SK-N-SH (cell line): Measurements from ENCODE around the gene PLEKHA6. TPM values are rescaled to one million over a fixed set of nuclear protein-coding genes. Genes with fewer than 3 reads are reported as not detected.

ENCODE experiments used
- CTCF ChIA-PET: fragments of 300-600, 350-600 bp; formaldehyde crosslinking; extraction: SDS; loops from one replicate; lab custom pipeline; 2021; lab: Yijun Ruan, JAX
- POLR2A ChIA-PET: fragments of 350-600 bp; sonication (Branson Sonifier 250); formaldehyde crosslinking; extraction: SDS; loops from one replicate; lab custom pipeline; 2020; ENCODE audit warnings: antibody characterized with exemption, inconsistent platforms; lab: Yijun Ruan, JAX
- DNase-seq: peaks from one replicate; pipeline ENCODE4 v3.0.0; 2012
- H2AFZ ChIP-seq: fragments of 200-600 bp; sonication (generic); 2 replicates; pipeline ENCODE4 v1.8.1; 2016; ENCODE audit warnings: antibody characterized with exemption, mild to moderate bottlenecking, low read depth
- H3F3A ChIP-seq: fragments of 200-600 bp; sonication (generic); replicated peaks from 2 replicates; pipeline ENCODE3; 2016; ENCODE audit warnings: antibody characterized with exemption, mild to moderate bottlenecking; ENCODE audit not compliant: insufficient read depth
- H3K27ac ChIP-seq, 2 experiments: fragments of 200-500 bp in 1 of 2; fragments of 200-600 bp in 1 of 2; sonication (Bioruptor generic) in 1 of 2; sonication (generic), shearing (Covaris generic) in 1 of 2; 2 replicates each; pipeline versions ENCODE4 v1.5.1 to v1.6.1; 2014 to 2016; ENCODE audit warnings: low read depth in 2 of 2, inconsistent platforms in 1 of 2, low read length in 1 of 2, mild to moderate bottlenecking in 1 of 2, mixed read lengths in 1 of 2
- H3K27me3 ChIP-seq: fragments of 200-600 bp; sonication (generic), shearing (Covaris generic); 2 replicates; pipeline ENCODE4 v1.6.1; 2016; ENCODE audit warnings: mixed run types; ENCODE audit not compliant: insufficient read depth
- H3K36me3 ChIP-seq, 2 experiments: fragments of 200-500 bp in 1 of 2; fragments of 200-600 bp in 1 of 2; sonication (Bioruptor generic) in 1 of 2; sonication (generic) in 1 of 2; replicated peaks in 1 of 2; 2 replicates each; pipeline versions ENCODE3 to v1.5.1; 2014 to 2016; ENCODE audit warnings: low read length in 1 of 2, mild to moderate bottlenecking in 1 of 2; ENCODE audit not compliant: insufficient read depth in 2 of 2, control insufficient read depth in 1 of 2
- H3K4me1 ChIP-seq, 2 experiments: fragments of 200-500 bp in 1 of 2; fragments of 200-600 bp in 1 of 2; sonication (Bioruptor generic) in 1 of 2; sonication (generic), shearing (Covaris generic) in 1 of 2; 2 replicates each; pipeline versions ENCODE4 v1.5.1 to v1.6.1; 2014 to 2016; ENCODE audit warnings: low read depth in 1 of 2, low read length in 1 of 2, mixed run types in 1 of 2; ENCODE audit not compliant: insufficient read depth in 2 of 2, control insufficient read depth in 1 of 2
- H3K4me2 ChIP-seq: fragments of 200-600 bp; sonication (generic), shearing (Covaris generic); 2 replicates; pipeline ENCODE4 v1.6.1; 2017; ENCODE audit warnings: mixed run types
- H3K4me3 ChIP-seq, 2 experiments: fragments of 200-500 bp in 1 of 2; fragments of 200-600 bp in 1 of 2; sonication (Bioruptor generic) in 1 of 2; sonication (generic), shearing (Covaris generic) in 1 of 2; 2 replicates each; pipeline versions ENCODE4 v1.5.1 to v1.8.1; 2014 to 2016; ENCODE audit warnings: low read depth in 2 of 2, inconsistent platforms in 1 of 2, low read length in 1 of 2, mild to moderate bottlenecking in 1 of 2, mixed read lengths in 1 of 2, moderate library complexity in 1 of 2
- H3K79me2 ChIP-seq: fragments of 200-600 bp; sonication (generic); 2 replicates; pipeline ENCODE4 v1.8.1; 2017; ENCODE audit warnings: mild to moderate bottlenecking; ENCODE audit not compliant: insufficient read depth
- H3K9ac ChIP-seq: fragments of 200-600 bp; sonication (generic); 2 replicates; pipeline ENCODE4 v1.6.1; 2017; ENCODE audit warnings: mixed run types
- H3K9me2 ChIP-seq: fragments of 200-600 bp; sonication (generic); 2 replicates; pipeline ENCODE4 v1.6.1; 2017; ENCODE audit warnings: mixed run types
- H3K9me3 ChIP-seq: fragments of 200-600 bp; sonication (generic); 2 replicates; pipeline ENCODE4 v1.6.1; 2017; ENCODE audit warnings: mixed run types, mild to moderate bottlenecking, moderate library complexity
- H4K20me1 ChIP-seq: fragments of 200-600 bp; sonication (generic); 2 replicates; pipeline ENCODE4 v1.6.1; 2017; ENCODE audit warnings: mild to moderate bottlenecking, mixed run types; ENCODE audit not compliant: insufficient read depth
- FOSL2 ChIP-seq: IDR thresholded peaks from 2 replicates; pipeline ENCODE4 v1.4.0; 2012; ENCODE audit warnings: low read depth, mild to moderate bottlenecking, moderate library complexity, borderline replicate concordance
- FOXJ3 ChIP-seq: sonication (generic); formaldehyde crosslinking; IDR thresholded peaks from 2 replicates; pipeline ENCODE4 v1.5.1; 2020; ENCODE audit warnings: mild to moderate bottlenecking, missing genetic modification reagents
- FOXM1 ChIP-seq: IDR thresholded peaks from 2 replicates; pipeline ENCODE4 v1.4.0; 2012; ENCODE audit warnings: low read depth, mild to moderate bottlenecking
- JUND ChIP-seq: IDR thresholded peaks from 2 replicates; pipeline ENCODE4 v1.4.0; 2012
- MEF2A ChIP-seq: IDR thresholded peaks from 2 replicates; pipeline ENCODE4 v1.4.0; 2012; ENCODE audit warnings: low read depth, borderline replicate concordance
- MXI1 ChIP-seq: IDR thresholded peaks from 2 replicates; pipeline ENCODE4 v1.6.1; 2012; ENCODE audit warnings: mild to moderate bottlenecking, low read depth, low read length, improper control_type of control experiment
- NFIC ChIP-seq: IDR thresholded peaks from 2 replicates; pipeline ENCODE4 v1.4.0; 2012; ENCODE audit warnings: borderline replicate concordance
- POLR2AphosphoS5 ChIP-seq: IDR thresholded peaks from 2 replicates; pipeline ENCODE4 v1.6.1; 2012; ENCODE audit warnings: low read depth, low read length
- RCOR1 ChIP-seq: fragments of 150-350 bp; IDR thresholded peaks from 2 replicates; pipeline ENCODE4 v1.6.1; 2017; ENCODE audit warnings: antibody characterized with exemption, low read length
- RFX5 ChIP-seq: IDR thresholded peaks from 2 replicates; pipeline ENCODE4 v1.6.1; 2012; ENCODE audit warnings: mild to moderate bottlenecking, improper control_type of control experiment, low read length
- RXRA ChIP-seq: IDR thresholded peaks from 2 replicates; pipeline ENCODE4 v1.4.0; 2012; ENCODE audit warnings: low read depth, mild to moderate bottlenecking, borderline replicate concordance
- SIN3A ChIP-seq: IDR thresholded peaks from 2 replicates; pipeline ENCODE4 v1.6.1; 2012; ENCODE audit warnings: low read depth, mild to moderate bottlenecking, low read length, moderate library complexity, borderline replicate concordance
- TAF1 ChIP-seq: IDR thresholded peaks from 2 replicates; pipeline ENCODE4 v1.6.1; 2012; ENCODE audit warnings: low read depth, mild to moderate bottlenecking, low read length, moderate library complexity, borderline replicate concordance
- TCF12 ChIP-seq: IDR thresholded peaks from 2 replicates; pipeline ENCODE4 v1.4.0; 2012
- TEAD4 ChIP-seq: IDR thresholded peaks from 2 replicates; pipeline ENCODE4 v1.4.0; 2012; ENCODE audit warnings: mild to moderate bottlenecking, borderline replicate concordance; ENCODE audit not compliant: insufficient read depth
- WGBS: methylation state at CpG from one replicate; pipeline ENCODE4 v1.1.6; 2017; ENCODE audit warnings: low lambda C conversion rate; 5-methylcytosine and 5-hydroxymethylcytosine counted together
- polyA plus RNA-seq, 3 experiments: library from polyadenylated mRNA; depleted of rRNA; stranded (reverse); fragments of >200 nt; gene quantifications; 2 replicates each; pipeline ENCODE4 v1.2.3, GENCODE V29; 2012
- TF ChIP-seq, protein P1 (sequence below): fragments of 200-600 bp; sonication (generic); IDR thresholded peaks from 2 replicates; pipeline ENCODE4 v1.6.1; 2017; ENCODE audit warnings: antibody characterized with exemption, mild to moderate bottlenecking, moderate library complexity
- TF ChIP-seq, protein P2 (sequence below): IDR thresholded peaks from 2 replicates; pipeline ENCODE4 v1.4.0; 2012; ENCODE audit warnings: low read depth
- TF ChIP-seq, protein P3 (sequence below): IDR thresholded peaks from 2 replicates; pipeline ENCODE4 v1.4.0; 2012; ENCODE audit warnings: low read depth, borderline replicate concordance
- TF ChIP-seq, protein P4 (sequence below): IDR thresholded peaks from 2 replicates; pipeline ENCODE4 v1.6.1; 2012; ENCODE audit warnings: mild to moderate bottlenecking, low read depth, low read length, moderate library complexity
- TF ChIP-seq, protein P5 (sequence below): fragments of 150-350 bp; IDR thresholded peaks from 2 replicates; pipeline ENCODE4 v1.6.1; 2017; ENCODE audit warnings: antibody characterized with exemption, low read length, low read depth, borderline replicate concordance

Gene PLEKHA6
- polyA plus RNA-seq, 1 of the 3 experiments (the other 2 are of a cell fraction), result 1.2 TPM

DNA sequence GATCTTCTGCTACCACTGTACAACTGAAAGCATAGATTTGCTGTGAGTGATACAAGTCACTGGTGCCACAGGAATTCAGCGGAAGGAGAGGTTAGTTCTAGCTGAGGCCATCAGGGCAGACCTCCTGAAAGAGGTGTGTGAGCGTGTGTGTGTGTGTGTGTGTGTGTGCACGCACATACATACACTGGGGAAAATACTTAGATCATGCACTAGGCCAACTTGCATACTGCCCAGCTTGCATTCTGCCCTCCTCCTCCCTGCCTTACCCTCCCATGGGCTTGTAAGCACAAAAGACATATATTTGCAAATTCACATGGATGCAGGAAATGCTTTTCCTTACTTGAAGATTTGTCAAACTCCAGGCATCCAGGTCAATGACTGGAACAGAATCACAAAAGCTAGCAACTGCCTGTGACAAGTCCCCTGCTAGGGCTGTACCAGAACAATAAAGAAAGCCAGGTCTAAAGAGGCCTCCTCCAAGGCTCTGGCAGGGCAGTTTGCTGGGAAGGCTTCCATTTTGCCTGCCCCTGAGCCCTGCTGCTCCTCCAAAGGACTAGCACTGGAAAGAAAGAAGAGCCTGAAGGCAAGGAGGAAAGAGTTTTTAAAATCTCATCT lies 23.2 kb downstream of the PLEKHA6 start (continued):
- no peak for TF ChIP-seq TAF1
- TF ChIP-seq, protein P1, sequence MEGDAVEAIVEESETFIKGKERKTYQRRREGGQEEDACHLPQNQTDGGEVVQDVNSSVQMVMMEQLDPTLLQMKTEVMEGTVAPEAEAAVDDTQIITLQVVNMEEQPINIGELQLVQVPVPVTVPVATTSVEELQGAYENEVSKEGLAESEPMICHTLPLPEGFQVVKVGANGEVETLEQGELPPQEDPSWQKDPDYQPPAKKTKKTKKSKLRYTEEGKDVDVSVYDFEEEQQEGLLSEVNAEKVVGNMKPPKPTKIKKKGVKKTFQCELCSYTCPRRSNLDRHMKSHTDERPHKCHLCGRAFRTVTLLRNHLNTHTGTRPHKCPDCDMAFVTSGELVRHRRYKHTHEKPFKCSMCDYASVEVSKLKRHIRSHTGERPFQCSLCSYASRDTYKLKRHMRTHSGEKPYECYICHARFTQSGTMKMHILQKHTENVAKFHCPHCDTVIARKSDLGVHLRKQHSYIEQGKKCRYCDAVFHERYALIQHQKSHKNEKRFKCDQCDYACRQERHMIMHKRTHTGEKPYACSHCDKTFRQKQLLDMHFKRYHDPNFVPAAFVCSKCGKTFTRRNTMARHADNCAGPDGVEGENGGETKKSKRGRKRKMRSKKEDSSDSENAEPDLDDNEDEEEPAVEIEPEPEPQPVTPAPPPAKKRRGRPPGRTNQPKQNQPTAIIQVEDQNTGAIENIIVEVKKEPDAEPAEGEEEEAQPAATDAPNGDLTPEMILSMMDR, result no peak
- TF ChIP-seq SIN3A, result no peak
- TF ChIP-seq FOXM1, result no peak

DNA sequence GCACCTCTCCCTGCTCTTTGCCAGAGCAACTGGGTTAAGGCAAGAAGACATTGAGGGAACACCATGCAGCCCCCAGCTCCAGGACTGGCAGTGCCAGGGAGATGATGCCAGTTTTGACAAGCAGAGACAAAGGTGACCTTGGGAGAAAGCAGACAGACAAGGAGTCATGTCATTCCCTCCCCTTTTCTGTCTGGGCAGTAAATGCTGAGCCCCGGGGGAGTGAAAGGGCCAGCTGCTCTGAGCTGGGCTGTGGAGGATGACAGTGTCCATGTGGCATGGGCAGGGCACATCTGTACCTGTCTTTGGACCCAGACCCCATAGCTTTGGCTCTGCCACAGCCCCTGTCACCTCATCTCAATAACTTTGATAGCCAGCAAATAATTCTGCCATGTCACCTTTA lies 24.2 kb downstream of the PLEKHA6 start:
- ChIA-PET POLR2A (interaction anchor here (0.9 to 4.2 kb wide), 8 partner anchors 8 to 51 kb away, joined by 3 to 24 read pairs (median 5); partner anchors contain the start of gene PLEKHA6), CTCF (interaction anchor here (1.0 to 1.9 kb wide), 5 partner anchors 12 to 52 kb away, joined by 3 to 6 read pairs (median 4); no protein-coding TSS in a partner anchor)
- DNase-seq, result peak; percentile 68
- Histone ChIP-seq H3F3A (no peaks in the 10 kb centered on the region), H4K20me1 (no peaks in the 10 kb centered on the region), H3K4me2 (peak overlapping the region; percentile 66), H3K9me3 (no peaks in the 10 kb centered on the region), H2AFZ (no peak overlapping the region), H3K79me2 (no peaks in the 10 kb centered on the region), H3K4me3 (no peak overlapping the region), H3K4me1 (peaks cover 0 to 84% of the 10 kb centered on the region in 2 experiments; a peak in 2 of 4 replicates), H3K27me3 (no peaks in the 10 kb centered on the region; the same call in 1 of the 2 replicates), H3K27ac (peak overlapping the region; percentile 32 to 99; a peak in 3 of 4 replicates), H3K36me3 (no peaks in the 10 kb centered on the region), H3K9ac (no peak overlapping the region), H3K9me2 (no peaks in the 10 kb centered on the region)
- WGBS, result 56% methylated on average over 1 of the region's 1 CpG
- TF ChIP-seq TCF12, result no peak
- TF ChIP-seq MXI1, result peak; percentile 95
- TF ChIP-seq FOSL2, result no peak
- peak; percentile 40; the same call in 1 of the 2 replicates for TF ChIP-seq RCOR1
- no peak for TF ChIP-seq MEF2A
- TF ChIP-seq, protein P2, sequence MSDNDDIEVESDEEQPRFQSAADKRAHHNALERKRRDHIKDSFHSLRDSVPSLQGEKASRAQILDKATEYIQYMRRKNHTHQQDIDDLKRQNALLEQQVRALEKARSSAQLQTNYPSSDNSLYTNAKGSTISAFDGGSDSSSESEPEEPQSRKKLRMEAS, result no peak
- TF ChIP-seq, protein P3, sequence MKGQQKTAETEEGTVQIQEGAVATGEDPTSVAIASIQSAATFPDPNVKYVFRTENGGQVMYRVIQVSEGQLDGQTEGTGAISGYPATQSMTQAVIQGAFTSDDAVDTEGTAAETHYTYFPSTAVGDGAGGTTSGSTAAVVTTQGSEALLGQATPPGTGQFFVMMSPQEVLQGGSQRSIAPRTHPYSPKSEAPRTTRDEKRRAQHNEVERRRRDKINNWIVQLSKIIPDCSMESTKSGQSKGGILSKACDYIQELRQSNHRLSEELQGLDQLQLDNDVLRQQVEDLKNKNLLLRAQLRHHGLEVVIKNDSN, result no peak
- no peak for TF ChIP-seq NFIC
- no peak for TF ChIP-seq RFX5
- TF ChIP-seq, protein P4, sequence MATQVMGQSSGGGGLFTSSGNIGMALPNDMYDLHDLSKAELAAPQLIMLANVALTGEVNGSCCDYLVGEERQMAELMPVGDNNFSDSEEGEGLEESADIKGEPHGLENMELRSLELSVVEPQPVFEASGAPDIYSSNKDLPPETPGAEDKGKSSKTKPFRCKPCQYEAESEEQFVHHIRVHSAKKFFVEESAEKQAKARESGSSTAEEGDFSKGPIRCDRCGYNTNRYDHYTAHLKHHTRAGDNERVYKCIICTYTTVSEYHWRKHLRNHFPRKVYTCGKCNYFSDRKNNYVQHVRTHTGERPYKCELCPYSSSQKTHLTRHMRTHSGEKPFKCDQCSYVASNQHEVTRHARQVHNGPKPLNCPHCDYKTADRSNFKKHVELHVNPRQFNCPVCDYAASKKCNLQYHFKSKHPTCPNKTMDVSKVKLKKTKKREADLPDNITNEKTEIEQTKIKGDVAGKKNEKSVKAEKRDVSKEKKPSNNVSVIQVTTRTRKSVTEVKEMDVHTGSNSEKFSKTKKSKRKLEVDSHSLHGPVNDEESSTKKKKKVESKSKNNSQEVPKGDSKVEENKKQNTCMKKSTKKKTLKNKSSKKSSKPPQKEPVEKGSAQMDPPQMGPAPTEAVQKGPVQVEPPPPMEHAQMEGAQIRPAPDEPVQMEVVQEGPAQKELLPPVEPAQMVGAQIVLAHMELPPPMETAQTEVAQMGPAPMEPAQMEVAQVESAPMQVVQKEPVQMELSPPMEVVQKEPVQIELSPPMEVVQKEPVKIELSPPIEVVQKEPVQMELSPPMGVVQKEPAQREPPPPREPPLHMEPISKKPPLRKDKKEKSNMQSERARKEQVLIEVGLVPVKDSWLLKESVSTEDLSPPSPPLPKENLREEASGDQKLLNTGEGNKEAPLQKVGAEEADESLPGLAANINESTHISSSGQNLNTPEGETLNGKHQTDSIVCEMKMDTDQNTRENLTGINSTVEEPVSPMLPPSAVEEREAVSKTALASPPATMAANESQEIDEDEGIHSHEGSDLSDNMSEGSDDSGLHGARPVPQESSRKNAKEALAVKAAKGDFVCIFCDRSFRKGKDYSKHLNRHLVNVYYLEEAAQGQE, result no peak
- TF ChIP-seq RXRA, result no peak
- TF ChIP-seq TEAD4, result no peak
- TF ChIP-seq, protein P5, sequence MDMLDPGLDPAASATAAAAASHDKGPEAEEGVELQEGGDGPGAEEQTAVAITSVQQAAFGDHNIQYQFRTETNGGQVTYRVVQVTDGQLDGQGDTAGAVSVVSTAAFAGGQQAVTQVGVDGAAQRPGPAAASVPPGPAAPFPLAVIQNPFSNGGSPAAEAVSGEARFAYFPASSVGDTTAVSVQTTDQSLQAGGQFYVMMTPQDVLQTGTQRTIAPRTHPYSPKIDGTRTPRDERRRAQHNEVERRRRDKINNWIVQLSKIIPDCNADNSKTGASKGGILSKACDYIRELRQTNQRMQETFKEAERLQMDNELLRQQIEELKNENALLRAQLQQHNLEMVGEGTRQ, result no peak
- no peak for TF ChIP-seq POLR2AphosphoS5
- TF ChIP-seq SIN3A, result no peak
- no peak for TF ChIP-seq FOXJ3 (CRISPR knock-in tag)
- TF ChIP-seq JUND, result no peak
- TF ChIP-seq, protein P1, result no peak
